Measurements from ENCODE around the gene SCD5. TPM values are rescaled to one million over a fixed set of nuclear protein-coding genes. Genes with fewer than 3 reads are reported as not detected.
"Not testable (repeated sequence)": the region's sequence is repeated elsewhere in the genome, so short reads cannot be mapped to it uniquely, and the experiment has no call there.

SCD5 gene
- total RNA-seq, 2 experiments from 2014 or later = 0.47 to 0.76 TPM

DNA sequence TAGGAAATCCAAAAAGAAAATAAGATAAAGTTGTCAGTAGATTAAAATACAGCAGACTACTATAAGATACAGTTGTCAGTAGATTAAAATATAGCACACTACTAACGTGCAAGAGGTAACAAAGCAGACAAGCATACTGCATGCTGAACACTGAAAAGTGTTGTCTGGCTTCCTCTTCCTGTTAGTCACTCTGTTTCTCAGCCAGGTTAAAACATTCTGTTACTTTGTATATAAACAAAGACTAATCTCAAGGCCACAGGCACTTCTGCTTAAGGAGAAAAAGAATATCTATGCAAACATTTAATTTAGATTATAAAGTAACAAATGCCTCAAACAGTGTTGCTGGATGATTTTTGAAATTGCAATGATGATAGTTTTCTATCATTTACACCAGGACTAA lies 41.0 kb upstream of the SCD5 start:
- no TSS peak for BruUV-seq (replicated peaks)
- peaks cover 77% of the 10 kb centered on the region for H3K36me3 ChIP-seq (ENCODE audit: insufficient read depth, low read length)
- POLR2A ChIA-PET = interaction anchor here (0.6 kb wide), 1 partner anchor 27 kb away, joined by 3 read pairs; no protein-coding TSS in a partner anchor

DNA sequence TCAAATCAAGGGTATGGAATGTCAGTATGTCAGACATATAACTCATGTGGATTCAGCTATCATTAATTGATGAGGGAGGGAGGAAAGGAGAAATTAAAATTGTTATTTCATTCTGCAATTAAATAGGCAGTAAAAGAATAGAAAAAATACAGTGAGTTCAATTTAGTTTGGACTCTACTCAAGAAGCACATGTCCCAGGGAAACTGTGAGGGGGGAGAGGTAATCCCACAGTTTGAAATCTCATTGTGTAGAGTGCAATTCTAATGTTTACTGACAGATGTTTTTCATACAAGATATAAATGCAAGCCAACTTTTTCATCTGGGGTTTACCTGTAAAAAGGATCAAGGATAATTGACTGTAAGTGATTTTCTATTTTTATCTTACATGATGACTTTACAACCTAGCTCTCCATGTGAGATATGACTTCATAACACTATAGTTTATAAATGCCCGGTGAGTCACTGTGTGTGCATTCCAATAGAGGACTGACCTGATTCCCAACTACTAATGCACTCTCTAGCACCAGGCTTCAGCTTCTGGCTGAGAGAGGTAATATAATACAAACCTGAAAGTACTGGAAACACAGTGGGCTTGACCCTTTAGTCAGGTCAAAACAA lies 35.2 kb upstream of the SCD5 start:
- Histone ChIP-seq H3K9me3 (ENCODE audit: low read length) (no peaks in the 10 kb centered on the region), H3K36me3 (ENCODE audit: insufficient read depth, low read length) (peaks cover 70% of the 10 kb centered on the region), H3K79me2 (ENCODE audit: insufficient read depth, low read depth, low read length) (no peaks in the 10 kb centered on the region), H3K4me2 (ENCODE audit: low read length) (no peak overlapping the region), H4K20me1 (ENCODE audit: insufficient read depth, low read length) (no peaks in the 10 kb centered on the region), H3K4me3 (ENCODE audit: low read depth, low read length, poor library complexity, severe bottlenecking) (no peak overlapping the region), H3K27ac (ENCODE audit: low read depth, low read length, poor library complexity, severe bottlenecking) (no peak overlapping the region), H3K4me1 (ENCODE audit: insufficient read depth, low read length, poor library complexity, severe bottlenecking) (no peaks in the 10 kb centered on the region), H3K9me2 (ENCODE audit: insufficient read depth, low read length) (no peaks in the 10 kb centered on the region), H2AFZ (ENCODE audit: low read length) (no peak overlapping the region)
- TF ChIP-seq, protein P1, sequence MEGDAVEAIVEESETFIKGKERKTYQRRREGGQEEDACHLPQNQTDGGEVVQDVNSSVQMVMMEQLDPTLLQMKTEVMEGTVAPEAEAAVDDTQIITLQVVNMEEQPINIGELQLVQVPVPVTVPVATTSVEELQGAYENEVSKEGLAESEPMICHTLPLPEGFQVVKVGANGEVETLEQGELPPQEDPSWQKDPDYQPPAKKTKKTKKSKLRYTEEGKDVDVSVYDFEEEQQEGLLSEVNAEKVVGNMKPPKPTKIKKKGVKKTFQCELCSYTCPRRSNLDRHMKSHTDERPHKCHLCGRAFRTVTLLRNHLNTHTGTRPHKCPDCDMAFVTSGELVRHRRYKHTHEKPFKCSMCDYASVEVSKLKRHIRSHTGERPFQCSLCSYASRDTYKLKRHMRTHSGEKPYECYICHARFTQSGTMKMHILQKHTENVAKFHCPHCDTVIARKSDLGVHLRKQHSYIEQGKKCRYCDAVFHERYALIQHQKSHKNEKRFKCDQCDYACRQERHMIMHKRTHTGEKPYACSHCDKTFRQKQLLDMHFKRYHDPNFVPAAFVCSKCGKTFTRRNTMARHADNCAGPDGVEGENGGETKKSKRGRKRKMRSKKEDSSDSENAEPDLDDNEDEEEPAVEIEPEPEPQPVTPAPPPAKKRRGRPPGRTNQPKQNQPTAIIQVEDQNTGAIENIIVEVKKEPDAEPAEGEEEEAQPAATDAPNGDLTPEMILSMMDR (conservative IDR thresholded peaks at IDR 0.05; ENCODE audit: low read length) = no peak
- TF ChIP-seq EZH2phosphoT487 (IDR thresholded peaks at IDR 0.05; ENCODE audit: borderline replicate concordance, low read depth, low read length) = no peak
- ChIA-PET CTCF (ENCODE audit: unreplicated experiment) (no interaction called here), POLR2A (no interaction called here)
- BruUV-seq (replicated peaks) = no TSS peak
- intact Hi-C loops (cut with micrococcal nuclease; ENCODE audit: unreplicated experiment) = no loop called here
- no peak for DNase-seq (ENCODE audit: low spot score)

More for the DNA sequence above, 41.0 kb upstream of the SCD5 start:
- DNase-seq (ENCODE audit: low spot score) = no peak
- no peaks in the 10 kb centered on the region for H3K79me2 ChIP-seq (ENCODE audit: insufficient read depth, low read depth, low read length)
- no peak for TF ChIP-seq EZH2phosphoT487 (IDR thresholded peaks at IDR 0.05; ENCODE audit: borderline replicate concordance, low read depth, low read length)
- TF ChIP-seq, protein P1 (conservative IDR thresholded peaks at IDR 0.05; ENCODE audit: low read length) = no peak
- CTCF ChIA-PET (ENCODE audit: unreplicated experiment) = no interaction called here
- H4K20me1 ChIP-seq (ENCODE audit: insufficient read depth, low read length) = no peaks in the 10 kb centered on the region
- H3K27ac ChIP-seq (ENCODE audit: low read depth, low read length, poor library complexity, severe bottlenecking) = no peak overlapping the region
- intact Hi-C loops (cut with micrococcal nuclease; ENCODE audit: unreplicated experiment) = no loop called here
- H2AFZ ChIP-seq (ENCODE audit: low read length) = no peak overlapping the region
- H3K4me2 ChIP-seq (ENCODE audit: low read length) = no peak overlapping the region
- no peak overlapping the region for H3K4me3 ChIP-seq (ENCODE audit: low read depth, low read length, poor library complexity, severe bottlenecking)
- H3K9me3 ChIP-seq (ENCODE audit: low read length) = no peaks in the 10 kb centered on the region
- no peaks in the 10 kb centered on the region for H3K4me1 ChIP-seq (ENCODE audit: insufficient read depth, low read length, poor library complexity, severe bottlenecking)
- H3K9me2 ChIP-seq (ENCODE audit: insufficient read depth, low read length) = no peaks in the 10 kb centered on the region

DNA sequence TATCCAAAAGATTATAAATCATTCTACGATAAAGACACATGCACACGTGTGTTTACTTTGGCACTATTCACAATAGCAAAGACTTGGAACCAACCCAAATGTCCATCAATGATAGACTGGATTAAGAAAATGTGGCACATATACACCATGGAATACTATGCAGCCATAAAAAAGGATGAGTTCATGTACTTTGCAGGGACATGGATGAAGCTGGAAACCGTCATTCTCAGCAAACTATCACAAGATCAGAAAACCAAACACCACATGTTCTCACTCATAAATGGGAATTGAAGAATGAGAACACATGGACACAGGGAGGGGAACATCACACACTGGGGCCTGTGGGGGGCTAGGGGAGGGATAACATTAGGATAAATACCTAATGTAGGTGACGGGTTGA lies 34.5 kb upstream of the SCD5 start:
- H3K9me3 ChIP-seq (ENCODE audit: low read length); intact Hi-C loops (cut with micrococcal nuclease; ENCODE audit: unreplicated experiment); H3K4me2 ChIP-seq (ENCODE audit: low read length); H3K27ac ChIP-seq (ENCODE audit: low read depth, low read length, poor library complexity, severe bottlenecking); DNase-seq (ENCODE audit: low spot score); H2AFZ ChIP-seq (ENCODE audit: low read length); H3K79me2 ChIP-seq (ENCODE audit: insufficient read depth, low read depth, low read length); BruUV-seq (replicated peaks); H3K4me3 ChIP-seq (ENCODE audit: low read depth, low read length, poor library complexity, severe bottlenecking); POLR2A ChIA-PET; H3K4me1 ChIP-seq (ENCODE audit: insufficient read depth, low read length, poor library complexity, severe bottlenecking); H3K9me2 ChIP-seq (ENCODE audit: insufficient read depth, low read length); CTCF ChIA-PET (ENCODE audit: unreplicated experiment); H4K20me1 ChIP-seq (ENCODE audit: insufficient read depth, low read length): not testable (repeated sequence)
- H3K36me3 ChIP-seq (ENCODE audit: insufficient read depth, low read length) = peaks cover 71% of the 10 kb centered on the region

Measured in OCI-LY7 (cell line).